ENCODE data around the gene EFNA5. TPM values are rescaled to one million over a fixed set of nuclear protein-coding genes. Genes with fewer than 3 reads are reported as not detected.

The EFNA5 gene
- total RNA-seq, 1 experiment from 2014 or later: 0.22 TPM

DNA sequence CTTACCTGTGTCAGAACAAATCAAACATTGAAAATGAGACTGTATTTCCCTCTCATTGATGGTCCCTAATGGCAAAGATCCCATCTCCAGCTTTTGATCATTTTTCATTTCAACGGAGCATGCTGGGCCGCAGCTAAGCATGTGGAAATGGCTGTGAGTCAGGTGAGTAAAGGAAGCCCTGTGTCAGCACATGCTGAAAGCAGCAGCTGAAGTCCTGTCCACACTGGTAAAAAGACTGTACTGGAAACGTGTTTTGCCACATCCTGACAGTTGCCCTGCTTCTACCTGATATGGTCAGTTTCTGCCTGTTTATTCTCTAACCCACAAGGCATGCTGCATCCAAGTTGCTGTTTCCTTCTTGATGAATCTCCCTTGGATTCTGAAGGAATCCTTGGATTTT, 330.1 kb downstream of the EFNA5 start:
- CTCF ChIA-PET: no interaction called here
- no peak for TF ChIP-seq POLR2A (IDR thresholded peaks at IDR 0.05; ENCODE audit: borderline replicate concordance, extremely low read depth, insufficient read depth, insufficient read length)
- TF ChIP-seq RAD21 (IDR thresholded peaks at IDR 0.05; ENCODE audit: low read depth): no peak
- no peak for TF ChIP-seq TCF7L2 (IDR thresholded peaks at IDR 0.05; ENCODE audit: borderline replicate concordance, extremely low read depth, insufficient read depth, insufficient read length)
- TF ChIP-seq YY1 (IDR thresholded peaks at IDR 0.05; ENCODE audit: extremely low read depth, insufficient replicate concordance, low read depth, low read length): no peak
- TF ChIP-seq, protein P1, sequence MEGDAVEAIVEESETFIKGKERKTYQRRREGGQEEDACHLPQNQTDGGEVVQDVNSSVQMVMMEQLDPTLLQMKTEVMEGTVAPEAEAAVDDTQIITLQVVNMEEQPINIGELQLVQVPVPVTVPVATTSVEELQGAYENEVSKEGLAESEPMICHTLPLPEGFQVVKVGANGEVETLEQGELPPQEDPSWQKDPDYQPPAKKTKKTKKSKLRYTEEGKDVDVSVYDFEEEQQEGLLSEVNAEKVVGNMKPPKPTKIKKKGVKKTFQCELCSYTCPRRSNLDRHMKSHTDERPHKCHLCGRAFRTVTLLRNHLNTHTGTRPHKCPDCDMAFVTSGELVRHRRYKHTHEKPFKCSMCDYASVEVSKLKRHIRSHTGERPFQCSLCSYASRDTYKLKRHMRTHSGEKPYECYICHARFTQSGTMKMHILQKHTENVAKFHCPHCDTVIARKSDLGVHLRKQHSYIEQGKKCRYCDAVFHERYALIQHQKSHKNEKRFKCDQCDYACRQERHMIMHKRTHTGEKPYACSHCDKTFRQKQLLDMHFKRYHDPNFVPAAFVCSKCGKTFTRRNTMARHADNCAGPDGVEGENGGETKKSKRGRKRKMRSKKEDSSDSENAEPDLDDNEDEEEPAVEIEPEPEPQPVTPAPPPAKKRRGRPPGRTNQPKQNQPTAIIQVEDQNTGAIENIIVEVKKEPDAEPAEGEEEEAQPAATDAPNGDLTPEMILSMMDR (IDR thresholded peaks at IDR 0.05 in 2 of 3, conservative IDR thresholded peaks at IDR 0.05 in 1 of 3; ENCODE audit: borderline replicate concordance in 1 of 3, insufficient read depth in 1 of 3, low read depth in 2 of 3, low read length in 2 of 3): no peak
- TF ChIP-seq POLR2AphosphoS5 (IDR thresholded peaks at IDR 0.05; ENCODE audit: low read depth, low read length): no peak
- no peak for TF ChIP-seq CBX3 (IDR thresholded peaks at IDR 0.05; ENCODE audit: low read depth)
- TF ChIP-seq, protein P2, sequence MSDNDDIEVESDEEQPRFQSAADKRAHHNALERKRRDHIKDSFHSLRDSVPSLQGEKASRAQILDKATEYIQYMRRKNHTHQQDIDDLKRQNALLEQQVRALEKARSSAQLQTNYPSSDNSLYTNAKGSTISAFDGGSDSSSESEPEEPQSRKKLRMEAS (IDR thresholded peaks at IDR 0.05): no peak
- no peak for TF ChIP-seq SRF (IDR thresholded peaks at IDR 0.05; ENCODE audit: low read depth)
- TF ChIP-seq, protein P3, sequence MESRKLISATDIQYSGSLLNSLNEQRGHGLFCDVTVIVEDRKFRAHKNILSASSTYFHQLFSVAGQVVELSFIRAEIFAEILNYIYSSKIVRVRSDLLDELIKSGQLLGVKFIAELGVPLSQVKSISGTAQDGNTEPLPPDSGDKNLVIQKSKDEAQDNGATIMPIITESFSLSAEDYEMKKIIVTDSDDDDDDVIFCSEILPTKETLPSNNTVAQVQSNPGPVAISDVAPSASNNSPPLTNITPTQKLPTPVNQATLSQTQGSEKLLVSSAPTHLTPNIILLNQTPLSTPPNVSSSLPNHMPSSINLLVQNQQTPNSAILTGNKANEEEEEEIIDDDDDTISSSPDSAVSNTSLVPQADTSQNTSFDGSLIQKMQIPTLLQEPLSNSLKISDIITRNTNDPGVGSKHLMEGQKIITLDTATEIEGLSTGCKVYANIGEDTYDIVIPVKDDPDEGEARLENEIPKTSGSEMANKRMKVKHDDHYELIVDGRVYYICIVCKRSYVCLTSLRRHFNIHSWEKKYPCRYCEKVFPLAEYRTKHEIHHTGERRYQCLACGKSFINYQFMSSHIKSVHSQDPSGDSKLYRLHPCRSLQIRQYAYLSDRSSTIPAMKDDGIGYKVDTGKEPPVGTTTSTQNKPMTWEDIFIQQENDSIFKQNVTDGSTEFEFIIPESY (IDR thresholded peaks at IDR 0.05; ENCODE audit: extremely low read depth, insufficient replicate concordance, low read length): no peak
- TF ChIP-seq, protein P4, sequence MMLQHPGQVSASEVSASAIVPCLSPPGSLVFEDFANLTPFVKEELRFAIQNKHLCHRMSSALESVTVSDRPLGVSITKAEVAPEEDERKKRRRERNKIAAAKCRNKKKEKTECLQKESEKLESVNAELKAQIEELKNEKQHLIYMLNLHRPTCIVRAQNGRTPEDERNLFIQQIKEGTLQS (IDR thresholded peaks at IDR 0.05): no peak
- TF ChIP-seq ELF1 (IDR thresholded peaks at IDR 0.05; ENCODE audit: borderline replicate concordance, low read depth): no peak
- no peak for TF ChIP-seq EZH2 (IDR thresholded peaks at IDR 0.05)
- TF ChIP-seq SIN3A (IDR thresholded peaks at IDR 0.05; ENCODE audit: low read depth): no peak
- no peak for TF ChIP-seq EZH2phosphoT487 (IDR thresholded peaks at IDR 0.05; ENCODE audit: borderline replicate concordance)
- no peak for TF ChIP-seq ZNF274 (IDR thresholded peaks at IDR 0.05; ENCODE audit: low read depth, low read length)
- no peak for TF ChIP-seq CEBPB (IDR thresholded peaks at IDR 0.05; ENCODE audit: low read depth)
- no peak for TF ChIP-seq JUND (IDR thresholded peaks at IDR 0.05)
- no peak for TF ChIP-seq EGR1 (IDR thresholded peaks at IDR 0.05; ENCODE audit: low read depth)
- TF ChIP-seq SP1 (IDR thresholded peaks at IDR 0.05; ENCODE audit: low read depth): no peak
- Histone ChIP-seq H3K4me2 (ENCODE audit: low read length) (no peak overlapping the region), H2AFZ (ENCODE audit: low read depth, low read length, poor library complexity, severe bottlenecking) (no peak overlapping the region), H3K9ac (ENCODE audit: low read length) (no peak overlapping the region), H3K4me3 (replicated peaks in 1 of 2; ENCODE audit: low read depth in 1 of 2, low read length in 2 of 2) (no peak overlapping the region), H3K4me1 (ENCODE audit: control insufficient read depth in 1 of 2, insufficient read depth in 2 of 2, low read length in 2 of 2) (peaks cover 0 to 11% of the 10 kb centered on the region in 2 experiments; a peak in 2 of 4 replicates), H3K36me3 (ENCODE audit: control insufficient read depth in 1 of 2, insufficient read depth in 2 of 2, low read length in 2 of 2) (no peaks in the 10 kb centered on the region), H4K20me1 (ENCODE audit: insufficient read depth) (no peaks in the 10 kb centered on the region), H3K79me2 (ENCODE audit: insufficient read depth, low read length) (no peaks in the 10 kb centered on the region), H3K27ac (ENCODE audit: low read depth, low read length) (no peak overlapping the region), H3K9me3 (ENCODE audit: control insufficient read depth in 1 of 2, insufficient read depth in 1 of 2, low read depth in 1 of 2, low read length in 2 of 2) (peaks cover 0 to 2% of the 10 kb centered on the region in 2 experiments; a peak in 2 of 4 replicates), H3K9me2 (ENCODE audit: insufficient read depth) (0 out of 2 replicates have a peak, but pooled peaks cover 2% of the 10 kb centered on the region), H3K27me3 (ENCODE audit: insufficient read depth, low read length) (no peaks in the 10 kb centered on the region)
- intact Hi-C loops (cut with micrococcal nuclease): no loop called here
- RAD21 ChIA-PET (ENCODE audit: low non-redundant PET in 1 of 2, low total read pairs in 2 of 2, uncharacterized antibody in 2 of 2, unreplicated experiment in 2 of 2): no interaction called here
- ATAC-seq (no peak), DNase-seq (ENCODE audit: low read depth, low spot score) (no peak)
- no TSS peak for BruUV-seq (replicated peaks)
- POLR2A ChIA-PET: no interaction called here
